ENCODE measurements around the gene GNRHR.

GNRHR gene

GRCh38 chr4:67699603-67700002, 54.6 kb downstream of the GNRHR start:
- peaks cover 8% of the 10 kb centered on the region for H3K4me1 ChIP-seq (ENCODE audit: control insufficient read depth, insufficient read depth, low read length)
- no peak for DNase-seq (ENCODE audit: low read depth)
- no peaks in the 10 kb centered on the region for H3K36me3 ChIP-seq (ENCODE audit: control insufficient read depth, insufficient read depth, low read length, severe bottlenecking)
- no peaks in the 10 kb centered on the region for H3K9me3 ChIP-seq (ENCODE audit: control insufficient read depth, low read length)
- no peaks in the 10 kb centered on the region for H3K27me3 ChIP-seq (replicated peaks; ENCODE audit: control insufficient read depth, insufficient read depth, low read length)
- H3K4me3 ChIP-seq (ENCODE audit: low read length): peak overlapping the region; percentile 86
- H3K9ac ChIP-seq (ENCODE audit: low read length): peak overlapping the region; percentile 94

- H3K36me3 ChIP-seq (ENCODE audit: control insufficient read depth, insufficient read depth, low read length, severe bottlenecking): no peaks in the 10 kb centered on the region
- no peaks in the 10 kb centered on the region for H3K27me3 ChIP-seq (replicated peaks; ENCODE audit: control insufficient read depth, insufficient read depth, low read length)
- DNase-seq (ENCODE audit: low read depth): no peak
- H3K4me1 ChIP-seq (ENCODE audit: control insufficient read depth, insufficient read depth, low read length): peaks cover 8% of the 10 kb centered on the region
- H3K9me3 ChIP-seq (ENCODE audit: control insufficient read depth, low read length): no peaks in the 10 kb centered on the region
- H3K9ac ChIP-seq (ENCODE audit: low read length): no peak overlapping the region
- H3K4me3 ChIP-seq (ENCODE audit: low read length): no peak overlapping the region
These were observed 56.1 kb downstream of the GNRHR start for GRCh38 chr4:67697860-67698687.

DNA sequence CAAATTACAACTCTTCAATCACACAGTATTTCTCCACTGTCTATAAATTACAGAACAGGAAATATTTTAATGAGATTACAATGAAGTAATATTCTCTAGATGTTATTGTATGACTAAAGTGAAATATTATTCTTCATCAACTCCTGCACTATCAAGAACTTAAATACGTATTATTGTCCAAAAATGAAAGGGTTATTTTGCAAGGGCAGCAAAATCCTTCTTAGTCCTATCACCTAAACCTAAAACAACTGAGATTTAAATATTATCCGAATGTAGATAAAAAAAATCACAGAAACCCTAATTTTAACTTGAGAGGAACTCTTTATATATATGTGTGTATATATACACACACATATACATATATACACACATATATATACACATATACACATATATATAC, 58.1 kb downstream of the GNRHR start:
- Histone ChIP-seq H3K4me3 (ENCODE audit: low read length) (no peak overlapping the region), H3K9ac (ENCODE audit: low read length) (no peak overlapping the region), H3K27me3 (replicated peaks; ENCODE audit: control insufficient read depth, insufficient read depth, low read length) (no peaks in the 10 kb centered on the region), H3K4me1 (ENCODE audit: control insufficient read depth, insufficient read depth, low read length) (peaks cover 8% of the 10 kb centered on the region), H3K36me3 (ENCODE audit: control insufficient read depth, insufficient read depth, low read length, severe bottlenecking) (peaks cover 18% of the 10 kb centered on the region), H3K9me3 (ENCODE audit: control insufficient read depth, low read length) (no peaks in the 10 kb centered on the region)
- DNase-seq (ENCODE audit: low read depth): no peak

DNA sequence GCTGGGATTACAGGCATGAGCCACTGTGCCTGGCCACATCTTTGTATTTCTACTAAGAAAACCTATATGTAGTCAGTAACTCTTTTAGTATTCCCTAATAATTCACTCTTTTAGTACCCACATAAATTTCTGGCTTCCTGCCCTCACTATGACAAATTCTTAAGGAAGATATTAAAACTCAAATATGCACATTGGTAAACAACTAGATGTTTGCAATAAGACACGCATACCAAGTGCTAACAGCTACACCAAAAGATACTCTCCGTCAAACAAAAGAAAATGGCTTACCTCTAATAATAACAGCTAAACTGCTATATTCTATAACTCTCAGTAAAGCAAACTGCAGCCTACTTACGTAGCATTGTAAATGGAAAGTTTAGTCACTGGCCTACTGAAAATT, 59.5 kb downstream of the GNRHR start:
- Histone ChIP-seq H3K27me3 (replicated peaks; ENCODE audit: control insufficient read depth, insufficient read depth, low read length) (no peaks in the 10 kb centered on the region), H3K9ac (ENCODE audit: low read length) (no peak overlapping the region), H3K4me3 (ENCODE audit: low read length) (no peak overlapping the region), H3K36me3 (ENCODE audit: control insufficient read depth, insufficient read depth, low read length, severe bottlenecking) (peaks cover 18% of the 10 kb centered on the region), H3K4me1 (ENCODE audit: control insufficient read depth, insufficient read depth, low read length) (peaks cover 2% of the 10 kb centered on the region), H3K9me3 (ENCODE audit: control insufficient read depth, low read length) (no peaks in the 10 kb centered on the region)
- DNase-seq (ENCODE audit: low read depth): no peak

GRCh38 chr4:67691328-67691727, 62.9 kb downstream of the GNRHR start:
- peaks cover 20% of the 10 kb centered on the region for H3K36me3 ChIP-seq (ENCODE audit: control insufficient read depth, insufficient read depth, low read length, severe bottlenecking)

More at GRCh38 chr4:67691328-67691727, 62.9 kb downstream of the GNRHR start:
- no peak for DNase-seq (ENCODE audit: low read depth)
- Histone ChIP-seq H3K4me3 (ENCODE audit: low read length) (no peak overlapping the region), H3K4me1 (ENCODE audit: control insufficient read depth, insufficient read depth, low read length) (no peaks in the 10 kb centered on the region), H3K9me3 (ENCODE audit: control insufficient read depth, low read length) (no peaks in the 10 kb centered on the region), H3K9ac (ENCODE audit: low read length) (no peak overlapping the region), H3K27me3 (replicated peaks; ENCODE audit: control insufficient read depth, insufficient read depth, low read length) (no peaks in the 10 kb centered on the region)
